Mucosa of descending colon (tissue), 3 donors: ENCODE measurements around the gene RAMACL. TPM values are rescaled to one million over a fixed set of nuclear protein-coding genes. Genes with fewer than 3 reads are reported as not detected.

Experiments
- ATAC-seq: fragments of 200-7000 bp; cut with Tn5 transposase; one replicate; pipeline ENCODE4 v1.9.1; 2020; ENCODE audit warnings: mild to moderate bottlenecking, moderate library complexity
- DNase-seq, 3 donors: peaks; one replicate each; pipeline ENCODE4 v3.0.0-alpha.2; 2020
- H3K36me3 ChIP-seq: fragments of 200-600 bp; one replicate; pipeline ENCODE4 v1.8.0; 2021; ENCODE audit warnings: low read depth, mild to moderate bottlenecking
- H3K4me1 ChIP-seq: fragments of 200-600 bp; one replicate; pipeline ENCODE4 v1.8.0; 2021; ENCODE audit warnings: low read depth, mild to moderate bottlenecking
- H3K4me3 ChIP-seq: fragments of 200-600 bp; one replicate; pipeline ENCODE4 v1.8.0; 2021; ENCODE audit warnings: mild to moderate bottlenecking
- H3K9me3 ChIP-seq: fragments of 200-600 bp; one replicate; pipeline ENCODE4 v1.8.0; 2021; ENCODE audit warnings: mild to moderate bottlenecking
- CTCF ChIP-seq: fragments of 200-600 bp; IDR thresholded peaks from one replicate; pipeline ENCODE4 v1.8.0; 2022; ENCODE audit warnings: antibody characterized with exemption, mild to moderate bottlenecking
- intact Hi-C, 2 donors: fragments of 100-400 bp; cut with DNase I in 1 of 2; cut with micrococcal nuclease in 1 of 2; formaldehyde crosslinking; loops; one replicate each; pipeline versions ENCODE4 v1.11.0 to v1.11.1; 2022; cut with DNase I, micrococcal nuclease
- total RNA-seq, 3 donors: library from RNA; stranded (reverse); fragmentation: NEBNext Ultra II Directional in 2 of 3; extraction: Animal tissue kit (Norgen Biotek cat#: 25700) in 2 of 3; gene quantifications; one replicate each; pipeline versions ENCODE4 v1.2.1 to v1.2.4, GENCODE V29; 2021 to 2023
- donor health status: DM: no; HTN: no; CAD: no; lungs with moderate emphysema.
- donor health status: DM: no; HTN: no; CAD: no.
- donor health status: DM: no; HTN: yes; CAD: no.

The RAMACL gene
- total RNA-seq, 3 donors from 2014 or later, result 0.66 to 1.7 (median 0.92) TPM

DNA sequence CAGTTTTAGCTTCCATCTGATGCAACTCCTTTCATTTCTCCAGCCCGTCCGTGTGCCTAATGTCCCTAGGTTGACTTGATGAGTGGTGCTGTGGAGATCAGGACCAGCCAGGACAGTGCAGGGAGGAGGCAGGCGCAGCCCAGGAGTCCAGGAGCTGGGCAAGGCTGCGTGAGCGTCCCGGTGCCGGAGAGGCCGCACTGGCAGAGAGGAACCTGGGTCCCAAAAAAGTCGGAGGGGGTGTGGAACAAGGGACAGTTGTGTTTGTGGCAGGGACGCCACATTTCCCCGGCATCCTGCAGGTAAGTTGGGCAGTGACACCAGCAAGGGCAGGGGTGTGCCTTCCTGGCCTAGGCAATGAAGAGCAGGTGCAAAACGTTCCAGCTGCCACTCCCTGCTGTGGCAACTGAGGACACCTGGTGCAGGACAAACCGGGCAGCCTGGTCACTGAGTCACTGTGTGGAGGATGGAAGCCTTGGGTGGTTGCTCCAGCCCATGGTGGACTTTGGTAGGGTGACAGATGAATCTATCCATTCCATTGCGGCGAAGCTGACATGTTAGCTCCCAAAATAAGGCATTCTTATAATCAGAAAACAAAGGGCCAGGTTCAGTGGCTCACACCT is 53.2 kb downstream of the RAMACL start:
- ATAC-seq, result peak; percentile 93
- H3K4me1 ChIP-seq, result no peaks in the 10 kb centered on the region
- intact Hi-C loops, result no loop called here
- no peaks in the 10 kb centered on the region for H3K36me3 ChIP-seq
- H3K4me3 ChIP-seq, result no peak overlapping the region
- H3K9me3 ChIP-seq, result no peaks in the 10 kb centered on the region
- DNase-seq, result peak in 2 of 3 donors; percentile 42 to 59
- no peak for TF ChIP-seq CTCF

Other genes starting within 250 kb of the RAMACL start
- 10 to 100 TPM; 40.4 to 67.5 (median 53.3) TPM for gene SFT2D1, start 244.1 kb downstream of the RAMACL start, total RNA-seq
- gene MPC1, start 203.7 kb downstream of the RAMACL start, total RNA-seq, result 100 to 1,000 TPM in 2 of 3 donors, 10 to 100 TPM in 1; 75.0 to 139 (median 117) TPM
- 10 to 100 TPM in 2 of 3 donors, 1 to 10 TPM in 1; 8.6 to 21.3 (median 18.7) TPM for gene RPS6KA2, start 40.6 kb upstream of the RAMACL start, total RNA-seq